Activated naive CD8-positive, alpha-beta T cell treated with anti-CD3 and anti-CD28 coated beads, Interleukin-2, amount 10 ng/mL, durations not matched to agents 7 days and 5 days (primary cell): ENCODE results near the gene TMEM184B. TPM values are rescaled to one million over a fixed set of nuclear protein-coding genes. Genes with fewer than 3 reads are reported as not detected.

Experiments
- ATAC-seq: fragments of 150-1000 bp; cut with Tn5 transposase; one replicate; pipeline ENCODE4 v1.10.0; 2021; ENCODE audit warnings: low read depth, moderate library complexity
- POLR2A ChIA-PET: fragments of 350-600 bp; sonication (Branson Sonifier 250); formaldehyde crosslinking; loops from one replicate; lab custom pipeline; 2021; ENCODE audit warnings: antibody characterized with exemption; lab: Charles Lee
- DNase-seq: peaks from one replicate; pipeline ENCODE4 v3.0.0; 2021
- H3K27ac Mint-ChIP-seq: one replicate; pipeline ENCODE4 v1.8.0; 2022; ENCODE audit warnings: mild to moderate bottlenecking, mixed read lengths
- H3K27me3 Mint-ChIP-seq: one replicate; pipeline ENCODE4 v1.8.0; 2022; ENCODE audit warnings: mild to moderate bottlenecking, moderate library complexity, mixed read lengths
- H3K36me3 Mint-ChIP-seq: one replicate; pipeline ENCODE4 v1.8.0; 2021; ENCODE audit warnings: mild to moderate bottlenecking, mixed read lengths
- H3K4me1 Mint-ChIP-seq: one replicate; pipeline ENCODE4 v1.8.0; 2021; ENCODE audit warnings: mixed read lengths
- H3K4me3 Mint-ChIP-seq: one replicate; pipeline ENCODE4 v1.8.0; 2022; ENCODE audit warnings: mild to moderate bottlenecking, moderate library complexity, mixed read lengths
- H3K9me3 Mint-ChIP-seq: one replicate; pipeline ENCODE4 v1.8.0; 2021; ENCODE audit warnings: mixed read lengths
- total RNA-seq, 2 experiments: library from RNA; stranded (reverse); gene quantifications; one replicate each; pipeline ENCODE4 v1.2.3, GENCODE V29; 2021

The TMEM184B gene
- total RNA-seq, 2 experiments from 2014 or later, result 29.7 to 31.5 TPM

DNA sequence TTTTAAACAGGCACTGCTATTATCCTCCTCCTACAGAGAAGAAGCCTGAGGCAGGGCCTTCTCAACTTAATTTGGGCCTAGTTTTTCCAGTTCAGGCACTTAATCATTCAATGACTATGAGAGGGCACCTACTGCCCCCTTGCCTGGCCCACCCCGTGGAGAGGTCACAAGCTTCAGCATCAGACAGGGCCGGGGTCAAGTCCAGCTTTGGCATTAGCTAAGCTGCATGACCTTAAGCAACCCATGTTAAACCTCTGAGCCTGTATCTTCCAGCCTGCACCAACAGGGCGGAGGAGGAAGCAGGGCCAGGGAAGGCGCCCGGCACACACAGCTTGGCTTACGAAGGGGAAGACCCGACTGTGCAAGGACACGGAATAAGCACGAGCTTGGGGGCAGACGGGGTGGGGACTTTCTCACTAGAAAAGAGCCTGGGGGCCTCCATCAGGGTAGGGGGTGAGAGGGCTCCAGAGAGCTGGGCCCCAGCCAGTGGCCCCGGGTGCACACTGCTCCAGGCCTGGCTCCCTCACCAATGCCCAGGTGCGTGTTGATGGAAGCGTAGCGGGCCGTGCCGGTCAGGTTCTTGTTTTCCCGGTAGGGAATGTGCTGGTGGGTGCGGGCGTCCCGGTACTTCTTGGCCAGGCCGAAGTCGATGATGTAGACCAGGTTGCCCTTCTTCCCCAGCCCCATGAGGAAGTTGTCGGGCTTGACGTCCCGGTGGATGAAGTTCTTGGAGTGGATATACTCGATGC lies 27.6 kb upstream of the TMEM184B start:
- POLR2A ChIA-PET, result no interaction called here
- Mint-ChIP-seq H3K9me3 (no peaks in the 10 kb centered on the region), H3K27me3 (no peaks in the 10 kb centered on the region), H3K4me3 (no peak overlapping the region), H3K36me3 (peaks cover 7% of the 10 kb centered on the region), H3K4me1 (peaks cover 1% of the 10 kb centered on the region), H3K27ac (no peak overlapping the region)
- ATAC-seq (no peak), DNase-seq (no peak)

DNA sequence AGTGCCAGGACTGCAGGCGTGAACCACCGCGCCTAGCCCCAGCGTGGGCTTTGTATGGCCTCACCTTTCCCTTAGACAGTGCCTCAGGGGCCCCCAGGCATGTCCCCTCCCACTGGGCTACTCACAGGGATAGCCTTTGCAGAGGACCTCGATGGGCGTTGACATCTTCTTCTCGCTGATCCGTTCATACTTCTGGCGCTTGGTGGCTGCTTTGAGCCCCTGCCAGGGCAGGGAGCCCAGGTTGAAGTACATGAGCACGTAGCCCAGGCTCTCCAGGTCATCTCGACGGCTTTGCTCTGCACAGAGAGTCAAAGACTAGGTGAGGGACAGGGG lies 26.9 kb upstream of the TMEM184B start:
- Mint-ChIP-seq H3K27me3 (no peaks in the 10 kb centered on the region), H3K4me1 (no peaks in the 10 kb centered on the region), H3K36me3 (peaks cover 7% of the 10 kb centered on the region), H3K9me3 (no peaks in the 10 kb centered on the region), H3K27ac (no peak overlapping the region), H3K4me3 (no peak overlapping the region)
- DNase-seq (no peak), ATAC-seq (no peak)
- POLR2A ChIA-PET, result no interaction called here

DNA sequence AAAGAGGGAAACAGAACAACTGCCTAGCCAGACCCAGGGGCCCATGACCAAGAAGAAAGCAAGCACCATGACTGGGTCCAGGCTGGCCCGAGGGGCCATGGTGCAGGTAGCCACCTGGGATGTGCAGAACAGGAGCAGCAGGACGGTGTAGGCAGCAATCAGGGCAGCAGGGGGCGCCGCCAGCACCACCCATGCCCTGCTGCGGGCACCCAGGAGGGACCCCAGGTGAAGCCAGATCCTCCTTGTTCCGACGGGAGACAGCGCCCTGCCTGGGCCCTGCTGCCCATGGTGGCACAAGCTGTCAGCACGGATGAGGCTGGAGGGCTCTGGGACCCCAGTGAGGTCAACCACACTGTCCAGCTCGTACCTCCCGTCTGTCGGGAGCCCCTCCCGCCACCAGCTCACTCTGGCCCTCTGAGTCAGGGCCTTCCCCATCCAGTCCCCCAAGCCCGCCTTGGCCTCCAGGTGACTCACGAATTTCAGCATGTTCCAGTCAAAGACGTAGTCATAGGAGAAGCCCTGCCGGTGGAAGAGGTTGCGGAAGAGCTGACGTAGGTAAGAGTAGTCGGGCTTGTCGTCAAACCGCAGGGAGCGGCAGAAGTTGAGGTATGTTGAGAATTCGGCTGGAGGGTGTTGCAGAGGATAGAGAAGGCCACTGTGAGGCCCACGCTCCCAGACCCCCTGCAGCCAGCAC lies 25.6 kb upstream of the TMEM184B start:
- H3K27me3 Mint-ChIP-seq, result no peaks in the 10 kb centered on the region
- peaks cover 2% of the 10 kb centered on the region for H3K36me3 Mint-ChIP-seq
- peak; percentile 60 for DNase-seq
- no peaks in the 10 kb centered on the region for H3K9me3 Mint-ChIP-seq
- POLR2A ChIA-PET, result no interaction called here
- peak; percentile 71 for ATAC-seq
- no peak overlapping the region for H3K4me3 Mint-ChIP-seq
- no peak overlapping the region for H3K27ac Mint-ChIP-seq
- H3K4me1 Mint-ChIP-seq, result no peaks in the 10 kb centered on the region

DNA sequence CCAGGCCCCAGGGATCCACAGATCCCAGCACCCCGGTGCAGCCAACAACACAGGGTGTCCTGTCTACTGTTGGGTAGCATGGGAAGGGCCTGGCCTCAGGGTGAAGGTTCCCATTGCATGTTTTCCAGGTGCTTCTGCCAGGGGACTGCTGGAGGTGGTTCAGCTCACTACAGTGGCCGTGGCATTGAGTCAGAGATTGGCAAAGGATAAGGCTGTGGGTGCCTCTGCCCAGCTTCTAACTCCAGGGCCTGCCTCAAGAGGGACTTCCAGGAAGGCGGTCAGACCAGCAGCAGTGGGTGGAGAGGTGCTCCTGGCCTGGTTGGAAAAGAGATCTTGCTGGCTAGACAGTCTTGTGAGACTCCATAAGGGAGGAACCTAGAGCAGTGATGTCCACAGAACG lies 23.6 kb upstream of the TMEM184B start:
- POLR2A ChIA-PET, result no interaction called here
- H3K4me1 Mint-ChIP-seq, result no peaks in the 10 kb centered on the region
- no peak overlapping the region for H3K27ac Mint-ChIP-seq
- no peaks in the 10 kb centered on the region for H3K27me3 Mint-ChIP-seq
- ATAC-seq (no peak), DNase-seq (no peak)
- no peaks in the 10 kb centered on the region for H3K9me3 Mint-ChIP-seq
- H3K36me3 Mint-ChIP-seq, result peaks cover 2% of the 10 kb centered on the region
- no peak overlapping the region for H3K4me3 Mint-ChIP-seq

DNA sequence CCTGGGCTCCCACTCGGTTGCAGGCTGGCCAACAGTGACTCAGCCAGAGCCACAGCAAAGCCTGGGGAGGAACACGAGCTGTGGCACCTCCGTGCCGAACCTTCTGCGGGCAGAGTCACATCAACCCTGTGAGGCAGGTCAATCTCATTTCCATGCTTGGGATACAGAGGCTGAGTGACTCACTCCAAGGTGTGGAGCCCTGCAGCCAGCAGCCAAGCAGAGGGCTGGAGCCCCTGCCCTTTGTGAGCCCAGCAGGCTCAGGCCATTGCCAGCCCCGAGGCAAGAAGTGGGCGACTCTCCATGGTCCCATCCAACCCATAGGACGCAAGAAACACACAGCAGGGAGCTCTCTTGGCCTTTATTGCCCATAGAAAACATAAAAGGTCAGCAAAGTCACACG lies 23.1 kb upstream of the TMEM184B start:
- H3K27ac Mint-ChIP-seq, result no peak overlapping the region
- POLR2A ChIA-PET, result interaction anchor here (0.6 kb wide), 1 partner anchor 19 kb away, joined by 3 read pairs; no protein-coding TSS in a partner anchor
- peaks cover 2% of the 10 kb centered on the region for H3K36me3 Mint-ChIP-seq

DNA sequence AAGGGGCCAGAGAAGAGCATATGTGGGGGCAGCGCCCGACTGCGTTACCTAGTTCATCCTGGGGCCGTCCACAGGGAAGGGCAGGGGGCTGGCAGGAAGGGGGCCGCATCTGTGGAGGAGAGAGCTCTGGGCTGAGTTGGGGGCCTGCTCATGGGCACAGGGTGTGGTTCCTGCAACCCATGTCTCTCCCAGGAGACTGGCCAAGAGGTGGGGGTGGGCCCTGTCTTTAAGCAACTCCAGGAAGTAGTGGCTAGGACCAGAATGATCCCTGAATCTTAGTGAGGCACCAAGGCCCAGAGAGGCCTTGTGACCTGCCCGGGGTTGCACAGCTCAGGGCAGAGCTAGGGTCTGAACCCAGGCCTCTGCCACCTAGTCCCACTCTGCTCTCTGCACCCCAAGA lies 22.5 kb upstream of the TMEM184B start:
- H3K9me3 Mint-ChIP-seq, result no peaks in the 10 kb centered on the region
- H3K36me3 Mint-ChIP-seq, result peaks cover 2% of the 10 kb centered on the region
- POLR2A ChIA-PET, result interaction anchor here (0.6 kb wide), 1 partner anchor 19 kb away, joined by 3 read pairs; no protein-coding TSS in a partner anchor
- H3K27me3 Mint-ChIP-seq, result no peaks in the 10 kb centered on the region
- H3K4me1 Mint-ChIP-seq, result no peaks in the 10 kb centered on the region
- H3K4me3 Mint-ChIP-seq, result no peak overlapping the region
- H3K27ac Mint-ChIP-seq, result no peak overlapping the region
- ATAC-seq, result no peak
- no peak for DNase-seq

More for the DNA sequence above, 23.1 kb upstream of the TMEM184B start:
- no peak overlapping the region for H3K4me3 Mint-ChIP-seq
- H3K27me3 Mint-ChIP-seq, result no peaks in the 10 kb centered on the region
- no peak for DNase-seq
- H3K9me3 Mint-ChIP-seq, result no peaks in the 10 kb centered on the region
- no peak for ATAC-seq
- H3K4me1 Mint-ChIP-seq, result no peaks in the 10 kb centered on the region

DNA sequence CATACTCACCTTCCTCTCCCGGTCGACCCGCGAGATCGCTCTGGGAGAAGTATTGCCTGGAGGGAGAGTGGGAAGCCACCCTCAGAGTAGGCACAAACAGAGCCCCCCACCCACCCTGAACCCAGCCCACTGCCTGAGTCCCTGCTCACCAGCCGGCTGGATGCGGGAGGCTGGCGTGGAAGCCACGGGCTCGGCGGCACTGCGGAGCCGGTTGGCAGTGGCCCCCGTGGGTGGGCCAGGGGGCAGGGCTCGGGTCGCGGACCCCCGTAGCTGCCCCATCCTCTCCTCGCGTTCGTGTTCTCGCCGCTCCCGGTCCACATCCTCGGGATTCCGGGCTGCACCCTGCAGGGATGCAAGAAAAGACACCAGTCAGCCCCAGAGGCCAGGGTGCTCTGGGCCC lies 21.4 kb upstream of the TMEM184B start:
- ATAC-seq (no peak), DNase-seq (no peak)
- Mint-ChIP-seq H3K9me3 (no peaks in the 10 kb centered on the region), H3K36me3 (peaks cover 2% of the 10 kb centered on the region), H3K27ac (peak overlapping the region; percentile 54), H3K4me1 (no peaks in the 10 kb centered on the region), H3K4me3 (no peak overlapping the region), H3K27me3 (no peaks in the 10 kb centered on the region)
- POLR2A ChIA-PET, result no interaction called here

DNA sequence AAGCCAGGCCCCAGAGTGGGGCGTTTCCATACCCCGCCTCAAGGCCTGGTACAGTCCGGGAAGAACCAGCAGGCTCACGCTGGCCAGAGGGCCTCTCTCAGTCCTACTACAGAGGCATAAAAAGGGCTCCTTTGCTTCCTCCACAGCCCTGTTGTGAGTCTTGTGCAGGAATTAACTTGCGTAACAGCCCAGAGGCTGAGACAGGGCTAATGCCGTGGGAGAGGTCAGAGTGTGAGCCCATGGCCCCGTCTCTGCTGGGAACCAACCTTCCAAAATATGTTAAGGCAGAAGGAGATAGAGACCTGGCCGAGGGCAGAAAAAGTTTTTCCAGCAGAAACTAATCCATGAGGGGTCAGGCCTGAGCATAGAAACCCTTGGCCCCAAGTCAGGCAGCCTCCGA lies 19.9 kb upstream of the TMEM184B start:
- peaks cover 2% of the 10 kb centered on the region for H3K36me3 Mint-ChIP-seq
- H3K4me1 Mint-ChIP-seq, result no peaks in the 10 kb centered on the region
- no peaks in the 10 kb centered on the region for H3K27me3 Mint-ChIP-seq
- no peaks in the 10 kb centered on the region for H3K9me3 Mint-ChIP-seq
- H3K4me3 Mint-ChIP-seq, result no peak overlapping the region
- H3K27ac Mint-ChIP-seq, result no peak overlapping the region
- ATAC-seq (no peak), DNase-seq (no peak)
- POLR2A ChIA-PET, result no interaction called here

DNA sequence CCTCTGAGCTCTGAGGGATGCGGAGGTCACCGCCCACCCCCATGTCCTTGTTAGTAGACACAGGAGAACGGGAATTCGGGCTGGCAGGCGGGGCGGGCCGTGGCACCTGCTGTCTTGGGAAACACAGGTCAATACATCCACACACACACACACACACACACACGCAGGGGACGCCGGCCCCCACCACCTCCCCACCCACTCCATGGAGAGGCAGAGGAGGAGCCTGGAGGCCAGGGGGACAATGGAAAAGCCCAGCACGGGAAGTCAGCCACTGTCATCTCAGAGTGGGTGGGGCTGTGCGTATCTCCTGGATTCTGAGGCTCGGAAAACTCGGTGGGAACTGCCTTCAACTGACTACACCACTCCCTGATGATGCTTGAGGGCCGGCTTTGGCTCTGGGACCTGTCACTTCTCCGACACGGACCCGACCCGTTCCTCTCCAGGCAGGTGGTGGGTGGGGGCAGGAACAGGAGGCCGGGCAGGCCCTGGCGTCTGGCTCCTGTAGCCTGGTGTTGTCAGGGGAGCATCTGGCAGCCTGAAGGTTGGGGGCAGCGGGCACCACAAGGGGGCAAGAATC lies 18.5 kb upstream of the TMEM184B start:
- POLR2A ChIA-PET, result no interaction called here

DNA sequence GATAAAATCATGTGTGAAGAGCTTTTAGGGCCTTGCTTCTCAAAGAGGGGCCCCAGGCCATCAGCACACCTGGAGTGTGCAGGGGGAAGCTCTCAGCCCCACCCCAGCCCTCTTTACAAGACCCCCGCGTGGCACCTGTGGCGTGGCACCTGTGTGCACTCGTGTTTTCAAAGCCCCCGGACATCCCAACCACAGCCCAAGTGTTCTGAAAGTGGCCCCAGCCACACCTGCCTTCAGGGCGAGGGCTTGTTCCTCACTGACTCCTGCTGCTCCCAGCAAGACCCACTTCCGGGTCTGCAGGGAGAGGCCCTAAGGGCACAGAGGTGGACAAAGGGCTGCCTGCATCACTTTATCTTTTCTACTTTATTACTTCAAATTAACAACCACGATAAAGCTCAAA lies 17.5 kb upstream of the TMEM184B start:
- Mint-ChIP-seq H3K27ac (no peak overlapping the region), H3K9me3 (no peaks in the 10 kb centered on the region), H3K27me3 (no peaks in the 10 kb centered on the region), H3K4me1 (no peaks in the 10 kb centered on the region), H3K36me3 (no peaks in the 10 kb centered on the region), H3K4me3 (no peak overlapping the region)
- POLR2A ChIA-PET, result interaction anchor here (0.6 kb wide), 1 partner anchor 29 kb away, joined by 3 read pairs; no protein-coding TSS in a partner anchor
- ATAC-seq (no peak), DNase-seq (no peak)

More for the DNA sequence above, 18.5 kb upstream of the TMEM184B start:
- Mint-ChIP-seq H3K27me3 (no peaks in the 10 kb centered on the region), H3K9me3 (no peaks in the 10 kb centered on the region), H3K4me1 (no peaks in the 10 kb centered on the region), H3K4me3 (no peak overlapping the region), H3K36me3 (no peaks in the 10 kb centered on the region), H3K27ac (no peak overlapping the region)
- ATAC-seq (no peak), DNase-seq (no peak)

DNA sequence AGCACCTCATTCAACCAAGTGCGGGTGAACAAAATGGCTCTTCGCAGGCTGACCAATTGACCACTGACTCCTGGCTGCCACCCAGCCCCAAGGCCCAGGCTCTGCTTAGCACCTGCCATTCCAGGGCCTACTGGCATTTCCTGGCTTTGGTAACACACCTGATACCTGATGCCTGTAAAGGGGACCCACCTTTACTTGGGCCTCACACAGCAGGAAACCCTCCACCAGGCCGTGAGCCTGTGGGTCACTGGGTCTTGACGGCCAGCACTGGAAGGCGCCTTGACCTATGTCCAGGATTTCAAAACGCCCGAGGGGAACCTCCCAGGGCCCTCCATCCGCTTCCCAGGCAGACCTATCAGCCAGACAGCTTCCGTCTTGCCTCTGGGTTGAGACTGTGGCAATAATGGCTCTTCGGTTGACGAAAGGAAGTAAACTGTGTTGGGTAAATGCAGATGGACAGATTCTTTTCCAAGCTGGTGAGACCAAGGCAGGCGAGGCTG lies 16.8 kb upstream of the TMEM184B start:
- H3K4me3 Mint-ChIP-seq, result no peak overlapping the region
- POLR2A ChIA-PET, result interaction anchor here (0.6 kb wide), 1 partner anchor 29 kb away, joined by 3 read pairs; no protein-coding TSS in a partner anchor
- H3K9me3 Mint-ChIP-seq, result no peaks in the 10 kb centered on the region
- H3K27me3 Mint-ChIP-seq, result no peaks in the 10 kb centered on the region
- no peaks in the 10 kb centered on the region for H3K4me1 Mint-ChIP-seq
- no peak overlapping the region for H3K27ac Mint-ChIP-seq
- no peak for ATAC-seq
- no peaks in the 10 kb centered on the region for H3K36me3 Mint-ChIP-seq
- no peak for DNase-seq

DNA sequence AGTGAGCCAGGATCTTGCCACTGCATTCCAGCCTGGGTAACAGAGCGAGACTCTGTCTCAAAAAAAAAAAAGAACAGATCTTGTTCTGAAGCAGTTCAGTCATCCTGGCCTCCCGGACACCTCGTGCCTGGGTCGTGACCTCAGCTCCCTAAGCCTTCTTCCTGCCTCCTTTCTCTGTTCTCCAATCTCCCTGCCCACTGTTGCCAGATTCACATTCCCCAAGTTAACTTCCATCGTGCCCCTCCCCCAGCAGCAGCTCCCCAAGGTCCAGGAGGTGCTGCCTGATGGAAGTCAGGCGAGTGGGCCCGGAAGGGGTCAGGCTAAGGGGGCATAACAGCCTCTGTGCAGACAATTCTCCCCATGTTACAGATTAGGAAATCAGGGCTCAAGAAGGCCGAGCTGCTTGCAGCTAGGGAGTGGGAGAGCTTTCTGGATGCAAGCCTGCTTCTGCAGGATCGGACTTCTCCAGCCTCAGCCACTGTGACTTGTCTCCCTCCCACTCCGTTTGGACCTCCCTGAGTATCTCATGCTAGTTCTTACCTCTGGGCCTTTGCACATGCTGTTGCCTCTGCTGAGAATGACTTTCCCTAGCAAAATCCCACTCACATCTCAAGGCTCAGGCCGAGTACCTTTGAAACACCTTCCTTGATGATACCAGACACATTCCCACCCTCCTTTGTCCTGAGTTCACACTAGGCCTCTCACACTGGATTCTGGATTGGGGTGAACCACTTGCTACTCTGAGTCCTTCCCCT lies 14.3 kb upstream of the TMEM184B start:
- H3K9me3 Mint-ChIP-seq, result no peaks in the 10 kb centered on the region
- H3K36me3 Mint-ChIP-seq, result no peaks in the 10 kb centered on the region
- DNase-seq (no peak), ATAC-seq (no peak)
- peak overlapping the region; percentile 8 for H3K27ac Mint-ChIP-seq
- no peak overlapping the region for H3K4me3 Mint-ChIP-seq
- POLR2A ChIA-PET, result no interaction called here
- H3K4me1 Mint-ChIP-seq, result no peaks in the 10 kb centered on the region
- H3K27me3 Mint-ChIP-seq, result no peaks in the 10 kb centered on the region

DNA sequence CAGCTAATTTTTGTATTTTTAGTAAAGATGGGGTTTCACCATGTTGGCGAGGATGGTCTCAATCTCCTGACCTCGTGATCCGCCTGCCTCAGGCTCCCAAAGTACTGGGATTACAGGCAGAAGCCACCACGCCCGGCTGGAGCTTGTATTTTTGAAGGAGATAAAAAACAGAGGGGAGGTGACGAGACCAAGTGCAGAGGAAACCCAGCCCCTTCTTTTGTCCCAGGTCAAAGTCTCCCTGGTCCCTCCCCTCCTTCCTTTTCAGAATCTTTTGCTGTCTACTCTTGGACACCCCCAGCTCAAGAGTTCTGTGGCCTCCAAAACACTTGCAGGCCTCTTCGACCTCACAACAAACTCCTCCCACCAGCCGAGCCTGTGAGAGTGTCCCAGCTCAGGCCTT lies 12.2 kb upstream of the TMEM184B start:
- no peak overlapping the region for H3K27ac Mint-ChIP-seq
- POLR2A ChIA-PET, result interaction anchor here (0.6 kb wide), 1 partner anchor 179 kb away, joined by 4 read pairs; no protein-coding TSS in a partner anchor

More for the DNA sequence above, 12.2 kb upstream of the TMEM184B start:
- Mint-ChIP-seq H3K4me1 (no peaks in the 10 kb centered on the region), H3K27me3 (no peaks in the 10 kb centered on the region), H3K9me3 (no peaks in the 10 kb centered on the region), H3K36me3 (no peaks in the 10 kb centered on the region), H3K4me3 (no peak overlapping the region)
- ATAC-seq (no peak), DNase-seq (no peak)
